Skeletal muscle tissue (tissue), 4 donors: ENCODE data around the gene ACKR2. TPM values are rescaled to one million over a fixed set of nuclear protein-coding genes. Genes with fewer than 3 reads are reported as not detected.

Experiments used
- H3K27ac ChIP-seq: one replicate; pipeline ENCODE4 v1.7.0; 2013; ENCODE audit warnings: mild to moderate bottlenecking, low read depth, low read length, inconsistent platforms
- H3K27me3 ChIP-seq, 3 donors: one replicate each; pipeline ENCODE4 v1.7.0; 2013; ENCODE audit warnings: low read length in 3 of 3; ENCODE audit not compliant: control insufficient read depth in 3 of 3, insufficient read depth in 3 of 3
- H3K36me3 ChIP-seq, 3 donors: one replicate each; pipeline ENCODE4 v1.7.0; 2013; ENCODE audit warnings: low read length in 3 of 3; ENCODE audit not compliant: control insufficient read depth in 3 of 3, insufficient read depth in 3 of 3
- H3K4me1 ChIP-seq, 3 donors: one replicate each; pipeline ENCODE4 v1.7.0; 2013; ENCODE audit warnings: low read length in 3 of 3, mild to moderate bottlenecking in 3 of 3; ENCODE audit not compliant: control insufficient read depth in 3 of 3, insufficient read depth in 3 of 3
- H3K4me3 ChIP-seq, 3 donors: one replicate each; pipeline ENCODE4 v1.7.0; 2013; ENCODE audit warnings: low read length in 3 of 3
- H3K9ac ChIP-seq, 3 donors: one replicate each; pipeline ENCODE4 v1.7.0; 2013; ENCODE audit warnings: low read length in 3 of 3, mild to moderate bottlenecking in 3 of 3, moderate library complexity in 2 of 3, low read depth in 1 of 3
- H3K9me3 ChIP-seq, 3 donors: one replicate each; pipeline ENCODE4 v1.7.0; 2013; ENCODE audit warnings: low read length in 3 of 3; ENCODE audit not compliant: control insufficient read depth in 3 of 3
- total RNA-seq: library from RNA; depleted of rRNA; stranded (reverse); fragments of >200 nt; gene quantifications from one replicate; pipeline ENCODE4 v1.2.3, GENCODE V29; 2014
- donor health status: Osteomylitis.

Gene ACKR2
- total RNA-seq, 1 donor from 2014 or later = 1.6 TPM

GRCh38 chr3:42853739-42854302 lies 44.6 kb downstream of the ACKR2 start:
- Histone ChIP-seq H3K27me3 (no peaks in the 10 kb centered on the region), H3K4me1 (peaks cover 9 to 26% (median 11%) of the 10 kb centered on the region in 3 donors), H3K27ac (no peak overlapping the region), H3K4me3 (no peak overlapping the region), H3K9ac (no peak overlapping the region), H3K36me3 (no peaks in the 10 kb centered on the region), H3K9me3 (no peaks in the 10 kb centered on the region)

DNA sequence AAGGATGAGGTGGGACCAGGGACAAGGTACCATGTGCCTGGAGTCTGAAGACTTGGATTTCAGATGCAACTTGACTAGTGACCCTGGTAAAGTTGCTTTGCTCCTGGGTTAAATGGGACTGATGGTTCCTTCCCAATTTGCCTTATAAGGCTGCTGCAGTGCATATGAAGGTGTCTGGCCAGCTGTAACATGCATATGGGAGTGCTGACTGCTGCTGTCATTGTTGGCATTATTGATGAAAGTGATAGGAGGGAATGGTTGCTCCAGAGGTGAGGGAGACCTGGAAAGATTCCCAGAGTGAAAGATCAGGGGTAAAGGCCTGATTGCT lies 45.9 kb downstream of the ACKR2 start:
- no peaks in the 10 kb centered on the region for H3K9me3 ChIP-seq
- no peak overlapping the region for H3K9ac ChIP-seq
- H3K27me3 ChIP-seq = no peaks in the 10 kb centered on the region
- no peak overlapping the region for H3K27ac ChIP-seq
- H3K4me3 ChIP-seq = no peak overlapping the region
- peaks cover 9 to 21% (median 11%) of the 10 kb centered on the region in 3 donors for H3K4me1 ChIP-seq
- H3K36me3 ChIP-seq = no peaks in the 10 kb centered on the region

DNA sequence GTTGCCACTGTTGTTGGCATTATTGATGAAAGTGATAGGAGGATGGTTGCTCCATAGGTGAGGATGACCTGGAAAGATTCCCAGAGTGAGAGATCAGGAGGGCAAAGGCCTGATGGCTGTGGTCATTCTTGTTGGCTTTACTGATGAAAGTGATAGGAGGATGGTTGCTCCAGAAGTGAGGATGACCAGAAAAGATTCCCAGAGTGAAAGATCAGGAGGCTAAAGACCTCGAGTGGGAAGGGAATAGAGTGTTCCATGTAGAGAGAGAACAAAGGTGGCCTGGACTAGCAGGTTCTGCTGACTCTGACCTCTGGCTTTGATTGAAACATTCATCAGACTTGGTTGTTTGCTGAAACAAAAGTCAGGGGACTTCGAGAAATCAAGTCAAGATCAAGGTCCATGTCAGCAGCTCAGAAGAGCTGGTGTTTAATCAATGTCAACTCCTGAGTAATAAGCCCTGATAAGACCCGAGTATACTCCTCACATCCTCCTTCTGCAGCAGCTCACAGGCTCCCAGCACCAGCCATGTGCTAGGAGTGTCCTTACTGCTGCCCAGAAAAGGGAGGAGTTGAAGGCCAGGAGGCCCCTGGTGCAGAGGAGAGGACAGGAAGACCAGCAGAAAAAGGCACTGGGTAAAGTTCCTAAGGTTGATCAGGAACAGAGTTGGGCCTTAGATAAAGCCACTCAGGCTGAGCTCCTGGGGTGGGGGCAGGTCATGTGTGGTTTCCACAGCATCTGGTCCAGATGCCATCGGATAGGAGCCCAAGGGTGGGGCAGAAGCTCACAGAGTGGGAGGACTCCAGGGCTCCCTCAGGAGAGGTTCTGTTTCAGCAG lies 46.5 kb downstream of the ACKR2 start:
- Histone ChIP-seq H3K27ac (no peak overlapping the region), H3K9me3 (no peaks in the 10 kb centered on the region), H3K9ac (no peak overlapping the region), H3K4me3 (no peak overlapping the region), H3K4me1 (peaks cover 9 to 15% (median 11%) of the 10 kb centered on the region in 3 donors), H3K27me3 (no peaks in the 10 kb centered on the region), H3K36me3 (no peaks in the 10 kb centered on the region)

GRCh38 chr3:42856544-42856943 lies 47.3 kb downstream of the ACKR2 start:
- H3K4me1 ChIP-seq = peaks cover 8 to 13% (median 9%) of the 10 kb centered on the region in 3 donors
- no peaks in the 10 kb centered on the region for H3K27me3 ChIP-seq
- H3K4me3 ChIP-seq = no peak overlapping the region
- H3K9me3 ChIP-seq = no peaks in the 10 kb centered on the region
- no peak overlapping the region for H3K9ac ChIP-seq
- H3K36me3 ChIP-seq = no peaks in the 10 kb centered on the region
- no peak overlapping the region for H3K27ac ChIP-seq

DNA sequence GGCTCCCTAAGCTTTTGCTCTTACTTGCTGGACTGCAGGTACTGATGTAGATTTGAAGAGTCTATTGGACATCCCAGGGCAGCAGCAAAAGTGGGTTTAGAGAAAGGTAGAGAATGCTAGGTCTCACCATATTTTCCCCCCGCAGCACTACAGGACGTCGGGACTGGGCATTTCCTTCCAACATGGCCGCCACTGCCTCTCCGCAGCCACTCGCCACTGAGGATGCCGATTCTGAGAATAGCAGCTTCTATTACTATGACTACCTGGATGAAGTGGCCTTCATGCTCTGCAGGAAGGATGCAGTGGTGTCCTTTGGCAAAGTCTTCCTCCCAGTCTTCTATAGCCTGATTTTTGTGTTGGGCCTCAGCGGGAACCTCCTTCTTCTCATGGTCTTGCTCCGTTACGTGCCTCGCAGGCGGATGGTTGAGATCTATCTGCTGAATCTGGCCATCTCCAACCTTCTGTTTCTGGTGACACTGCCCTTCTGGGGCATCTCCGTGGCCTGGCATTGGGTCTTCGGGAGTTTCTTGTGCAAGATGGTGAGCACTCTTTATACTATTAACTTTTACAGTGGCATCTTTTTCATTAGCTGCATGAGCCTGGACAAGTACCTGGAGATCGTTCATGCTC lies 55.2 kb downstream of the ACKR2 start:
- Histone ChIP-seq H3K36me3 (no peaks in the 10 kb centered on the region), H3K4me1 (no peaks in the 10 kb centered on the region), H3K9me3 (no peaks in the 10 kb centered on the region), H3K9ac (no peak overlapping the region), H3K27ac (no peak overlapping the region), H3K27me3 (no peaks in the 10 kb centered on the region), H3K4me3 (no peak overlapping the region)

GRCh38 chr3:42865256-42865655 lies 56.0 kb downstream of the ACKR2 start:
- no peaks in the 10 kb centered on the region for H3K36me3 ChIP-seq
- H3K9me3 ChIP-seq = no peaks in the 10 kb centered on the region
- no peak overlapping the region for H3K9ac ChIP-seq
- H3K27ac ChIP-seq = no peak overlapping the region
- no peak overlapping the region for H3K4me3 ChIP-seq
- no peaks in the 10 kb centered on the region for H3K4me1 ChIP-seq
- no peaks in the 10 kb centered on the region for H3K27me3 ChIP-seq

DNA sequence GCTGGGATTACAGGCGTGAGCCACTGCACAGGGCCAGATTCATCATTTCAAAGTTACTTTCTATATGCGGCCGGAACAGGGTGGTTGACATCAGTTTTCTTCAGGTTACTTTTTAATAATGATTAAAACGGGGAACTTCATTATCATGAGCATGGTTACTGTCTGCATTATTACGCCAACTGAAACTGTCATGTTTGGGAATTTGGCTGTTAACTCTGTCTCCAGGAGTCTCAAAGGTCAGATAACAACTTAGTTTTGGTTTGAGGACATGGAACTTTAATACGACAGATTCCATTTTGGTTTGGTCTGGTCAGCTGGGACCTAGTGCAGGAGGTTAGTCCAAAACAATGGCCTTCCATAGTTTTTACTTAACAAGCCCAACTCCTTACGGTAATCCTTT lies 57.9 kb downstream of the ACKR2 start:
- Histone ChIP-seq H3K4me1 (peaks cover 6 to 10% (median 9%) of the 10 kb centered on the region in 3 donors), H3K27ac (no peak overlapping the region), H3K9ac (no peak overlapping the region), H3K9me3 (no peaks in the 10 kb centered on the region), H3K36me3 (no peaks in the 10 kb centered on the region), H3K27me3 (no peaks in the 10 kb centered on the region), H3K4me3 (no peak overlapping the region)

- H3K4me1 ChIP-seq = peaks cover 9 to 13% (median 11%) of the 10 kb centered on the region in 3 donors
- H3K27ac ChIP-seq = no peak overlapping the region
- H3K36me3 ChIP-seq = no peaks in the 10 kb centered on the region
- no peaks in the 10 kb centered on the region for H3K27me3 ChIP-seq
- H3K4me3 ChIP-seq = no peak overlapping the region
- H3K9me3 ChIP-seq = no peaks in the 10 kb centered on the region
- no peak overlapping the region for H3K9ac ChIP-seq
These were observed 59.6 kb downstream of the ACKR2 start for GRCh38 chr3:42868841-42869240.

- Histone ChIP-seq H3K27ac (no peak overlapping the region), H3K4me1 (peaks cover 9 to 17% (median 11%) of the 10 kb centered on the region in 3 donors), H3K9me3 (no peaks in the 10 kb centered on the region)
These were observed 62.4 kb downstream of the ACKR2 start for GRCh38 chr3:42871592-42872196.

GRCh38 chr3:42872718-42873117 lies 63.5 kb downstream of the ACKR2 start:
- H3K27me3 ChIP-seq = no peaks in the 10 kb centered on the region
- H3K9me3 ChIP-seq = no peaks in the 10 kb centered on the region
- H3K4me3 ChIP-seq = no peak overlapping the region
- peaks cover 9 to 17% (median 11%) of the 10 kb centered on the region in 3 donors for H3K4me1 ChIP-seq
- H3K9ac ChIP-seq = peak overlapping the region in 1 of 3 donors; percentile 16
- H3K27ac ChIP-seq = no peak overlapping the region
- H3K36me3 ChIP-seq = no peaks in the 10 kb centered on the region

More at GRCh38 chr3:42871592-42872196, 62.4 kb downstream of the ACKR2 start:
- H3K36me3 ChIP-seq = no peaks in the 10 kb centered on the region
- no peak overlapping the region for H3K4me3 ChIP-seq
- no peaks in the 10 kb centered on the region for H3K27me3 ChIP-seq
- H3K9ac ChIP-seq = no peak overlapping the region
